ENCODE measurements around the gene ORM1. TPM values are rescaled to one million over a fixed set of nuclear protein-coding genes. Genes with fewer than 3 reads are reported as not detected.
"Not testable (repeated sequence)": the region's sequence is repeated elsewhere in the genome, so short reads cannot be mapped to it uniquely, and the experiment has no call there.

Gene ORM1
- total RNA-seq, 1 donor from 2014 or later = not detected

DNA sequence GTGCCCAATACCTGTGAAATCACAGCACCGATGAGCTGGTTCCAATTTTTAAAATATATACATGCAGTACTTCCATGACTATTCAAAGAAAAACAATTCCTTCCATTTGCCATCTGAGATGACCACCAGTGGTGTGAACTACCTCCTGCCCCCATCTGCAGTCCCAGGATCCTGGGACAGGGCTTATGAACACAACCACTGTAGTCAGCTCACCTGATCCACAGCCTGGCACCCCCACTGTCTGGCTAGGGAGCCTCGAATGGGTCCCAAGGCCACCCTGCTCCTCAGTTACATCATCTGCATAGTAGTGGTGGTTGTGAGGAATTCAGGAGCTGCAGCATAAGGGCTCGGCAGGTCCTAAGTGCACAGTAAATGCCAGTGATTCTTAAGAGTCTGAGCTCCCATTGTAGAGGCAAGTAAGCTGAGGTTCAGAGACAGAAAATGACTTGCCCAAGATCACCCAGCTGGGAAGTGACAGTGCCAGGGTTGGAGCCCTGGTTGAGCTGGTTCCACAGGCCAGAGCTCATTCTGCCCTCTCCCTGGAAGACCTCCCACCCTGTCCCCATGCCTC, 2.9 kb downstream of the ORM1 start:
- not testable (repeated sequence) for DNase-seq

DNA sequence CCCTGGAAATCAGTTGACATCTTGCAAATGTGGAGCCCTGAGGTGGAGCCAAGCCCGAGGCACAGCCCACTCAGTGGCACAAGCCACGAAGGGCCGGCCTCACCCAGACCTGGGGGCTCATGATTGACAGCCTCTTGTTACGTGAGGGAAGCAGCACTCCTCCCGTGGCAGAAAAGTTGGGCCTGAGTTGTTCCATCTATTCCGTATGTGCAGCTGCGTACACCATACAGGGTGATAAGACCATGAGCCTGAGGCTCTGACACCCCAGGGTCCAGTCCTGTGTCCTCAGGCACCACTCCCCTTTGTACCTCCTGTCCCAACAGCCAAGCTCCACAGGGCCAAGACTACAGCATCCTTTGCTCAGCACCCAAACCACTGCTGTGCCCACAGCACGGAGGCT, 4.9 kb downstream of the ORM1 start:
- no peak for DNase-seq

DNA sequence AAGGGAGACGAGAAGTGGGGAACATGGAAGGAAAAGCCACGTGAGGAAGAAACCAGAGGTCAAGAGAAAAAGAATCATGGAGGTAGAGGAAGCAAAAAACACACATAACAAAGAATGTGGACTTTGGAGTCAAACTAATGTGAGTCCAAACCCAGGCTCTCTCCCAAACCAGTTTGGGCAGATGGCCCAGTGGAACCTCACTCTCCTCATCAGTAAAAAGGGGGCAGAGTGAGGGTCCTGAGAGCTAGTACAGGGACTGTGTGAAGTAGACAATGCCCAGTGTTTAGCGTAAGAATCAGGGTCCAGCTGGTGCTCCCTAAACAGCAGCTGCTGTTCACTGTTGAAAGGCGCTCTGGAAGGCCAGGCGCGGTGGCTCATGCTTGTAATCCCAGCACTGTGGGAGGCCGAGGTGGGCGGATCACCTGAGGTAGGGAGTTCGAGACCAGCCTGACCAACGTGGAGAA, 5.5 kb downstream of the ORM1 start:
- DNase-seq = not testable (repeated sequence)

DNA sequence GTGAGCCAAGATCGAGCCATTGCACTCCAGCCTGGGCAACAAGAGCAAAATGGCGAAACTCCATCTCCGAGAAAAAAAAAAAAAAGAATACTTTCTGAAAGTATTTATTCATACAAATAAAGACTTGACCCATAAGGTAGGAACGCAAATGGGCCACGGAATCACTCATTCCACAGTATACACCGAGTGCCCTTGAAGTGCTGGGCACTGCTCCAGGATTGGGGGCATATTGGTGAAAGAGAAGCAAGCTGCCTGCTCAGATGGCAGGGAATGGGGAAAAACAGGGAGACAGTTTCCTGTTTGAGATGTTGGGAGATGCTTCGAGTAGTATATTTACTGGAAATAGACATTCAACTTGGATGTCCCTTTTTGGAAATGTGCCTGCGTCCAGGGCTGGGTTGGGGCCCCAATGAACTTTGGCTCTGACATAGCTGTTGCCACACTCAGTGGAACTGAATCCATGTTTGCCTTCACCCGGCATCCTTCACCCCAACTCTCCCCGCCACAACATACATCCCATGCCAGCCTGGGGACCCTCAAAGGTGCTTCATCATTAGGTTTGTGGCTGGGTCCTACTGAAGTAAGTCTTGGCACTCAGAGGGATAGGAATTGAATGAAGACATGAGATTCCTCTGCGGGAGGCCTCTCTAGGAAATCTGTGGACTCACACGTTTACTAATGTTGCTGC, 6.2 kb downstream of the ORM1 start:
- not testable (repeated sequence) for DNase-seq

DNA sequence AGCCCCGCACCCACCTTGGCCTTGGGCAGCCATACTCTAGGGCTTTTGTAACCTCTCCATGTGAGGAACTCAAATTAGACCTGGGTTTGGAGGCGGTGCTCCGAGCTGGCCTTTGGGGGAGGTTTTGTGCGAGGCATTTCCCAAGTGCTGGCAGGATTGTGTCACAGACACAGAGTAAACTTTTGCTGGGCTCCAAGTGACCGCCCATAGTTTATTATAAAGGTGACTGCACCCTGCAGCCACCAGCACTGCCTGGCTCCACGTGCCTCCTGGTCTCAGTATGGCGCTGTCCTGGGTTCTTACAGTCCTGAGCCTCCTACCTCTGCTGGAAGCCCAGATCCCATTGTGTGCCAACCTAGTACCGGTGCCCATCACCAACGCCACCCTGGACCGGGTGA, 6.7 kb downstream of the ORM1 start, which contains the start of gene ORM2:
TSS of gene ORM2 (plus strand) at position 245 of the 398 bp plus-strand sequence. CDS start at position 281, 36 bp downstream.
- not testable (repeated sequence) for DNase-seq

DNA sequence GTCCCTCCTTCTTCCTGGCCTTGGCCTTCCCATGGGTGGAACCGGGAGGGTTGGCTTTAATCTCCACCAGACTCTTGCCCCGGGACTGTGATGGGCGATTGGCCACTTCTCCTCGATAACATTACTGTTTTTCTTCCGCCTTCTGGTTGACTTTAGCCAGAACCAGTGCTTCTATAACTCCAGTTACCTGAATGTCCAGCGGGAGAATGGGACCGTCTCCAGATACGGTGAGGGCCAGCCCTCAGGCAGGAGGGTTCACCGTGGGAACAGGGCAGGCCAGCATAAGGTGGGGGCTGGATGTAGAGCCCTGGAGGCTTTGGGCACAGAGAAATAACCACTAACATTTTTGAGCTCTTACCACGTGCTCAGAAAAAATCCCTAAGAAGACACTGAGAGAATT, 7.7 kb downstream of the ORM1 start:
- no peak for DNase-seq

DNA sequence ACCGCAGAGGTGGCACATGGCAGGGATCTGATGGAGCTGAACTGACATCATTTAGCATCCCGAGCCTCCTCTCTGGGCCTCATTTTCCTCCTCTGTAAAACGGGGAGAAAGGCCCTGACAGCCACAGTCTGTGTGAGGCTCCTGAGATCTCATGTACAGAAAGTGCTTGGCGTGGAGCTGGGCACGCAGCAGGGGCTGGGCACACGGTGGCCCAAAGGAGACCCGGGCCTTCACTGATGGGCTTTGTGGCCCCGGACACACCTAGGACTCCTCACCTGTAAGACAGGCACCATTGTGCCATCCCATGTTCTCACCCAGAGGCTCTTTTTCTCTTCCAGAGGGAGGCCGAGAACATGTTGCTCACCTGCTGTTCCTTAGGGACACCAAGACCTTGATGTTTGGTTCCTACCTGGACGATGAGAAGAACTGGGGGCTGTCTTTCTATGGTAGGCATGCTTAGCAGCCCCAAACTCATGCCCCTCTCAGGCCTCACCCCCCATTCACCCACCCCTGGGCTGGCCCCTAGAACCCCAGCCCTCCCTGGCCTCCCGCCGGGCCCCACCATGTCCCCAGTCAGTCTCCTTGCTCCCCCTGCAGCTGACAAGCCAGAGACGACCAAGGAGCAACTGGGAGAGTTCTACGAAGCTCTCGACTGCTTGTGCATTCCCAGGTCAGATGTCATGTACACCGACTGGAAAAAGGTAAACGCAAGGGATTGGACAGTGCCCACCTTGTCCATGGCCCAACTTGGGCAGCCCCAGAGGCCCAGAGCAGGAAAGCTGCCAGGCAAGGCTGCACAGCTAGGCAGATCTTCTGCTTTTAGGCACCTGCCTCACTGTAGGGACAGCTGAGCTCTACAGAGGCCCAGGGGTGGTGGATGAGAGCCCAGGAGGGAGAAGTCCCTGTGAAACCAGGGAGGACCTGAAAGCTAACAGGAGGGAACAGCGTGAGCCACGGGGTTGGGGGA, 8.6 kb downstream of the ORM1 start:
- not testable (repeated sequence) for DNase-seq

DNA sequence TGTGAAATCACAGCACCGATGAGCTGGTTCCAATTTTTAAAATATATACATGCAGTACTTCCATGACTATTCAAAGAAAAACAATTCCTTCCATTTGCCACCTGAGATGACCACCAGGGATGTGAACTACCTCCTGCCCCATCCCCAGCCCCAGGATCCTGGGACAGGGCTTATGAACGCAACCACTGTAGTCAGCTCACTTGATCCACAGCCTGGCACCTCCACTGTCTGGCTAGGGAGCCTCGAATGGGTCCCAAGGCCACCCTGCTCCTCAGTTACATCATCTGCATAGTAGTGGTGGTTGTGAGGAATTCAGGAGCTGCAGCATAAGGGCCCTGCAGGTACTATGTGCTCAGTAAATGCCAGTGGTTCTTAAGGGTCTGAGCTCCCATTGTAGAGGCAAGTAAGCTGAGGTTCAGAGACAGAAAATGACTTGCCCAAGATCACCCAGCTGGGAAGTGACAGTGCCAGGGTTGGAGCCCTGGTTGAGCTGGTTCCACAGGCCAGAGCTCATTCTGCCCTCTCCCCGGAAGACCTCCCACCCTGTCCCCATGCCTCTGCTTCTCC, 9.7 kb downstream of the ORM1 start:
- not testable (repeated sequence) for DNase-seq

DNA sequence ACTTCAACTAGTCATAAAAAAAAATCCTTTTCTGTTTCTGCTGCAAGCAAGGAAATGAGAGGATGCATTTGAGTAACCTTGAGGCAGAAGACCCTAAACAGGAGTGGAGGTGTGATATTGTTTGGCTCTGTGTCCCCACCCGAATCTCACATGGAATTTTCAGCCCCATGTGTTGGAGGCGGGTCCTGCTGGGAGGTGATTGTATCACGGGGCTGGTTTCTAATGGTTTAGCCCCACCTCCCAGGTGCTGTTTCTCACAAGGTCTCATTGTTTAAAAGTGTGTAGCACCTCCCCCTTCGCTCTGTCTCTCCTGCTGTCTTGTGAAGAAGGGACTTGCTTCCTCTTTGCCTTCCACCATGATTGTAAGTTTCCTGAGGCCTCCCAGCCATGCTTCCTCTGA, 10.8 kb downstream of the ORM1 start:
- not testable (repeated sequence) for DNase-seq

DNA sequence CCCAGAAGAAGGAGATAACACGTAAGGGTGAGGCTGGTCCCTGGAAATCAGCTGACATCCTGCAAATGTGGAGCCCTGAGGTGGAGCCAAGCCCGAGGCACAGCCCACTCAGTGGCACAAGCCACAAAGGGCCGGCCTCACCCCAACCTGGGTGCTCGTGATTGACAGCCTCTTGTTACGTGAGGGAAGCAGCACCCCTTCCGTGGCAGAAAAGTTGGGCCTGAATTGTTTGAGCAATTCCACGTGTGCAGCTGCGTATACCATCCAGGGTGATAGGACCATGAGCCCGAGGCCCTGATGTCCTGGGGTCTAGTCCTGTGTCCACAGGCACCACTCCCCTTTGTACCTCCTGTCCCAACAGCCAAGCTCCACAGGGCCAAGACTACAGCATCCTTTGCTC, 11.6 kb downstream of the ORM1 start:
- DNase-seq = no peak

DNA sequence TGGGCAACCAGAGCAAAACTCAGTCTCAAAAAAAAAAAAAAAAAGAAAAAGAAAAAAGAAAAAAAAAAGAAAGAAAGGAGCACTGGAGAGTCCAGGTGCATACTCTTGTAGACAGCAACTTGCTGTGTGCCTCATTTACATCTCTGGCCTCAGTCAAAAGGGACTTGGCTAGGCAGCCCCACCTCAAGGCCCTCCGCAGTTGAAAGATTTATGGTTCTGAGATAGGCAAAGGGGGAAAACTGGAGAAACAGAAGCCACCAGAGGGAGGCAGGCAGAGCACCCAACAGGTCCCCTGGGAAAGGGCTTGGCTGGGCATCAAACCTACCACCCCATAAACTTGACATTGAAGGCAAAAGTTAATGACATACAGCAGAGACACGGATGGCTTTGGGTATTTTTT, 12.8 kb downstream of the ORM1 start:
- no peak for DNase-seq

DNA sequence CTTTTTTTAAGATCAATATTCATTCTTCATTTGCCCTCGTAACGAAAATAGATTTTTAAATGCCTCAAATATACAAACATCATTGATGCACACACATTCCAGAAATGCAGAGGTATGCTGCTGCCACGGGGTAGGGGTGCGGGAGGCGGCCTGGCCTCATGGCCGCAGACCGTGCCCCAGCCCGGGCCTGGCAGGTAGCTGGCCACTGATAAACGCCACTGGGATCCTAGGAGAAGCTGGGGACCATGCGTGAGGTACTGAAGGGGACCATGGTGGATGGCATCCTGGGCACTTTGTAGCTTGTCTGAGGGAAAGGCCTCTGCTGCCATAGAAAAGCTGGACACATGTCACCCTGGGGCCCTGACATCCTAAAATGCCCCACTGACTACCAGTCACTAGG, 13.3 kb downstream of the ORM1 start:
- DNase-seq = no peak

DNA sequence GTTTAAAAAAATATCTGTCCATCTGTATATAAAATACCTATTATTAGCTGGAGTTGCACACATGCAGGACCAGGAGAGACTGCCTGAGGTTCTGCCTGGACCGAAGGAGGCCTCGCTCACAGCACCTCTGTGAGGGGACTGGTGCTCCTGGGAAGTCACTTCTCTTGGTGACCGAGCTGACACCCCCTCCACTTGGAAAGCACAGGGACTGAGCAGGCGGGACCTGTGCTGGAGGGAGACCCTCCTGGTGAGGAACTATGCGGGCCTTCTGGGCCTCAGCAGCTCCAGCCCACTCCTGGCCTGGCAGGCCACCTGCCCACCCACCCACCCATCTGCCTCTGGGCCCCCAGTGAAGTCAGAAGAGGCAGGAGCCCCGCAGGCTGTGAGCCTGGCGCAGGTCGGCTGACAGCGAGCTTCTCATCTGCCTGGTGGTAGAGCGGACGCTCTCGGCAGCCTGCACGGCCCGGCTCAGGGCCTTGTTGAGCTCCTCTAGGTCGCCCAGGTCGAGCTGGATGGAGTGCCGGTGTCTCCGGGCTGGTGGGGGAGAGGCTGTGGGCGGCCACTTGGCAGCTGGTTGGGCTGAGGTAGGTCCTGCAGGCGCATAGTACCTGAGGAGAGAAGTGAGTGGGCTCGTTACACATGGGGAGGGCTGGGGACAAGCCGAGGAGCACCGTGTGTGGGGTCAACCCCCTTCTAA, 13.9 kb downstream of the ORM1 start:
- DNase-seq = no peak

DNA sequence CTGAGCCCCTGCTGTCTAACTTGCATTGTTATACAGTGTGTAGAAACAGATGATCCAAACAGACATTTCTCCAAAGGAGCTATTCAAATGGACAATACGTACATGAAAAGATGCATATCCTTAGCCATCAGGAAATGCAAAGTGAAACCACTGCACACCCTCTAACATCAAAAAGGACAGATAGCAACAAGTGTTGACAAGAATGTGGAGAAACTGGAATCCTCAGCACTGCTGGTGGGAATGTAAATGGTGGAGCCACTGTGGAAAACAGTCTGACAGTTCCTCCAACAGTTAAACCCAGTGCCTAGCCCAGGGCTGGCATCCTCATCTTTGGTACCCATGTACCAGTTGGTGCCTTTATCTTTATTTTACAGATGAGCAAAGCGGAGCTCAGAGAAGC, 15.3 kb downstream of the ORM1 start:
- no peak for DNase-seq

DNA sequence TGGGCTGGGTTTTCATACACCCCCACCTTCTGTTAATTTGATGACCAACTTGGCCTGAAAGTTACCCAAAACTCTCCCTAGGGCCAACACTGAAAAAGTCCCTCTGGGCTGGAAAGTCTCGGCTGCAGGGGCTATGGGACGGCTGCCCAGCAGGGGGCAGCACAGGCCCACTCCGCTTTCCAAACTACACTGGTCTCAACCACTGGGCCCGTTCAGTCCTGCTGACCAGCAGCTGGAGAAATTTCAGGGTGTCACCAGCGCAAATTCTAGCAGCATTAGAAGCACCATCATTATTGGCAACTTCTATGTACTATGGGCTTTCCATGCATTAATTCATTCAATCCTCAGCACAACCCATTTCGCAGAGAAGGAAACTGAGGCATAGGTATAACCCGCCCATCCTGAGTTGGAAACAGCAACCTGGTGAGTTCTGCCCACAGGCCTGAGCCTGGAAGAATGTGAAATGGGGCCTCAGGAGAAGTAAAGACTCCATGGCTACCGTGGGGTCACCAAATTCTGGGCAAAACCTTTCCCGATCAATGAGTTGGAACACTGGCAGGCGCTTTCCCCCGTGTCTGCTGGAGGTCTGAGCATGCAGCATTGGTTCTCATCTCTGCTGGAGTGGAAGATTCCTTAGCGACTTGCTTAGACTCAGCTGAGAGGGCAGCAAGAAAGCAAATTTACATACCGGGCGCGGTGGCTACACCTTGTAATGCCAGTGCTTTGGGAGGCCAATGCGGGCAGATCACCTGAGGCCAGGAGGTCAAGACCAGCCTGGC, 16.4 kb downstream of the ORM1 start:
- DNase-seq = peak; percentile 62

DNA sequence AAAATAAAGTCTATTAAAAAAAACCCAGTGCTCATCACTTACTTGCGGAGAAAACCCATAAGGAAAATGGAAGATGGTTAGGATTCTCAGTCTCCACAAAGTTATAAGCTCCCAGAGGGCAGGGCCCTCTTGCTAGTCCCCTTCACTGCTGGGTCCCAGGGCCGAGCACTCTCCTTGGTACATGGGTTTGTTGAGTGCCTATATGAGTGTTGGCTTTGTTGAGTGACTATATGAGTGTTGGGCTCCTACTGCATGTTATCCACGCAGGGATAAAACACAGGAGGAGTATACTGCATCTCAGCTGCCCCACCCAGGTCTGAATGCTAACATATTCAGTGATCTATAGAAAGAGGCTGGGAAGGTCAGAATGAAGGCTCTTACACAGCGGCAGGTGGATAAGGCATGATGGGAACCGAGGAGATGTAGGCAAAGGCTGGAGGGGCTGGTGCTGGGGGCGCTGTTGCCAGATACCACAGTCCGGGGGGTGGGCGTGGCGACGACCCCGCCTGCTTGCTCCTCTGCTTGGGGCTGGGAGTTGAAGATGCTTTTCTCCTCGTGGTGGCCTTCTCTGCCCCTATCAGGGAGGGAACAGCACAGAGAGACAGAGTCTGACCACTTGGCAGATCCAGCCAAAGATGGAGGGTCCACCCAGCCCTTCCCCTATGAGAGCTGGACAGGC, 18.4 kb downstream of the ORM1 start:
- no peak for DNase-seq

DNA sequence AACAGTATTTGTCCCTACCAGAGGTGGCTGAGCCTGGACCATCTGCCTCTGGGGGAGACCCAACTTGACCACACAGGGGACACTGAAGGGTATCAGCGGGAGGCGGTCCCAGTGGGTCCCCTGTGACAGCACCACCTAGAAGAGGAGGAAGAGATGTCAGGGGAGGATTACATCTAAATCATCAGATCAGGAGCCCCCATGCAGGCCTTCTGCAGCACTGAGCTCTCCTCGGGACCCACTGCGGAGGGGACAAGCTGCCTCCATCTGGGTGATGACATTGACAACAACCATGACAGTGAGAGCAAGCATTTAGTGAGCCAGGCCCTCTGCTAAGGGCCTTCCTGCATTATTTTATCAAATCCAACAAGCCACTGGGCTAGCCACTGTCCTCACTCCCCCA, 19.1 kb downstream of the ORM1 start:
- no peak for DNase-seq

DNA sequence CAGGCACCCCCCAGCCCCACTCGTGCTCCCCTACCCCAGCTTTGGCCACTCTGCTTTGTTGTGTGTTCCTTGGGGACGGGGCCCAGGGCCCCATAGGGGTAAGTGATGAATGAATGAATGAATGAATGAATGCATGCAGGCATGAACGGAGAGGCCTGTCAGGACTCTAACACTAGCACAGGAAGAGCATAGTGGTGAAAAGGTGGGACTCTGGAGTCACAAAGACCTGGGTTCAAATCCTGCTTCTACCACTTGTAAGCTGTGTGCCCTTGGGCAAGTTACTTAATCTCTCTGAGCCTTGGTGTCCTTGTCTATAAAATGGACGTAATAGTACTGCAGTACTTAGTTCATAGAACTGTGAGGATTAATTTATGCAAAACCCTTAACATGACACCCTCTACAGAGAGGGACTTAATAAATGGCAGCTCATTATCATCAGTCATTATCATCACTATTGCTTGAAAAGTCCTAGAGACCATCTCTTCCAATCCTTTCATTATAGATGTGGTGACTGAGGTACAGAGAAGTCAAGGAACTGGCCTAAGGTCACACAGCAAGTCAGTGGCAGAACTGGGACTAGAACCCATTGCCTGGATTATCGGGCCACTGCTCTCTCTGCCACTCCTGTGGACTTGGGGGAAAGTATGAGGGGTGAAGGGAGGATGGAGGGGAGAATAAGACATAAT, 20.0 kb downstream of the ORM1 start:
- DNase-seq = no peak

DNA sequence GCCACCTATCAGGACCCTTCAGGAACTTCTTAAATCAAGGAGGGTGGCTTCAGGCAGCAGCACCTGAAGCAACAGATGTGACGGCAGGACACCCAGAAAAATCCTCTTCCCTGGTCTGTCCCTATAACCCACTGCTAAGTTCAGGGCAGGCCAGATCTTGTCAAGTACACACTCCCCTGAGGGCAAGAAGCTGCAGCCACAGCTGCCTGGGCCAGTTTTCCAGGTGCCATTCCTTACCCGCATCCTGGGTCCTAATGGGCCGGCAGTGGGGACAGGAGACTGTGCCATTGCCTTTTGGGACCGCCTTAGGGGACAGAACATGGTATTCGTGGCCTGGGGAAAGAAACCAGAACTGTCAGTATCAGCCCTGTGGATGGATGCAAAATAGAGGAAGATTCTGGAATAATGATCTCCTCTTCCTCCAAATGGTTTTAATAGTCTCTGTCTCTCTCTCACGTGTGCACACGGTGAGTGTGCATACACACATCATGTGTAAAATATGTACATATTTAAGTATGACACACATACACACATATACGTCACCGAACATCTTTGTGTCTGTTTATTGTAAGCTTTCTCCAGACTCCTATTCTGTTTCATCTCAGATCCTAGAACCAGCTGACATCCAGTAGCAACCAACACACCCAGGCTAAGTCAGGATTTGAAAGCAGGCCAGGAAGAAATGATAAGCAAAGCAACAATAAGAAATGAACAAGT, 20.7 kb downstream of the ORM1 start:
- no peak for DNase-seq

DNA sequence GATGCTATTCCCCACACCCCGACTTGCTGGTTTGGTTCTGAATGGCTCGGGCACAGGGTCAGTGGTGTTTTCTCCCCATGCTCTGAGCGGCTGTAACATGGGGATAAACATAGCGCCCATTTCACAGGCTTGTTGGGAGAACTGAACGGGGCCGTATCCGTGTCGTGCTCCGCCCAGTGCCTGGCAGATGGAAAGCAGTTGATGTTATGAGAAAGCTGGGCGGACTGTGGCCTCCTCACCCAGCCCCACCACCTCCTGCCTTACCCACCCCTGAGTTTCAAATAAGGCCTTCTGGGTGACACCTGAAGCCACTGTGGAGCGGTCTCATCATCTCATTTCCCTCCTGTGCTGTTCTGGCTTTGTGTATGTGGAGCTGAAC, 21.3 kb downstream of the ORM1 start:
- DNase-seq = no peak
